Measurements from ENCODE around the gene ITFG2.

ITFG2 gene

GRCh38 chr12:2795291-2796186 lies 16.9 kb upstream of the ITFG2 start:
- peak; percentile 62 for DNase-seq (ENCODE audit: low read depth)

DNA sequence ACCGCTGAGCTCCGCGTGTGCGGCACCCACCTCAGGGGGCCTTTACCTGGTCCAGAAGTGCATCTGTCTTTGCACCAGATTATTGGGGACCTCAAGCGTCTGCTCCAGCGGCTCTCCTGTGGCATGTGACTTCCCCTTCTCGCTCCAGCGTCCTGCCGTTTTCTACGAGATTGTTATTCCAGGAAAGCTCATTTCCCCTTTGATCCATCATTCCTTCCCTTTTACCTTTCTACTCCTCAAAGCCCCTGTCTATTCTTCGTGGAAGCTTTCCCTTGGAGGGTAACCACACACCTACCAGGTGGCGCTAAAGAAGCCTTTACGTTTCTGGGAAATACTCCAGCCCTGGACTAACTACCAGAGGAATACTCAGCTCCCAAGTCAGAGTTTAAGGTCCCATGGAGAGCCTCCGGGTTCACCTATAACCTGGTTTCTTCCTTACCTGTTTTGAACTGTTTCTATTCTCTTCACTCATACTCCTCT lies 16.2 kb upstream of the ITFG2 start:
- DNase-seq (ENCODE audit: low read depth): no peak

GRCh38 chr12:2797721-2798418 lies 14.6 kb upstream of the ITFG2 start:
- DNase-seq (ENCODE audit: low read depth): no peak

DNA sequence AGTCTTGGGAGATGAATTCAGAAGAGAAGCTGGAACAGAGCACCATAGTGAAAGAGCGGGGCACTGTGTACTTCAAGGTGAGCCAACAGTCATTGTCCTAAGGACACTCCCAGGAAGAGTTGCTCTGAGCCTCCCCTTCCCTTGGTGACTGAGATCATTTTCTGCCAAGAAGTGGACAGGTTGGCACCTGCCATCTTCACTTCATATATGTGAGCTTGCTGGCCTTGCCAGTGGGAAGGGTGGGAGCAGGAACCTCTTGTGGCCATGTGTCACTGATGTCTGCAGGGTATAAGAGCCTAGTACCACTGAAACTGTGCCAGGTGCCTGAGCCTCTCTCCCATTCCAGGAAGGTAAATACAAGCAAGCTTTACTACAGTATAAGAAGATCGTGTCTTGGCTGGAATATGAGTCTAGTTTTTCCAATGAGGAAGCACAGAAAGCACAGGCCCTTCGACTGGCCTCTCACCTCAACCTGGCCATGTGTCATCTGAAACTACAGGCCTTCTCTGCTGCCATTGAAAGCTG lies 12.4 kb upstream of the ITFG2 start:
- DNase-seq (ENCODE audit: low read depth): no peak

DNA sequence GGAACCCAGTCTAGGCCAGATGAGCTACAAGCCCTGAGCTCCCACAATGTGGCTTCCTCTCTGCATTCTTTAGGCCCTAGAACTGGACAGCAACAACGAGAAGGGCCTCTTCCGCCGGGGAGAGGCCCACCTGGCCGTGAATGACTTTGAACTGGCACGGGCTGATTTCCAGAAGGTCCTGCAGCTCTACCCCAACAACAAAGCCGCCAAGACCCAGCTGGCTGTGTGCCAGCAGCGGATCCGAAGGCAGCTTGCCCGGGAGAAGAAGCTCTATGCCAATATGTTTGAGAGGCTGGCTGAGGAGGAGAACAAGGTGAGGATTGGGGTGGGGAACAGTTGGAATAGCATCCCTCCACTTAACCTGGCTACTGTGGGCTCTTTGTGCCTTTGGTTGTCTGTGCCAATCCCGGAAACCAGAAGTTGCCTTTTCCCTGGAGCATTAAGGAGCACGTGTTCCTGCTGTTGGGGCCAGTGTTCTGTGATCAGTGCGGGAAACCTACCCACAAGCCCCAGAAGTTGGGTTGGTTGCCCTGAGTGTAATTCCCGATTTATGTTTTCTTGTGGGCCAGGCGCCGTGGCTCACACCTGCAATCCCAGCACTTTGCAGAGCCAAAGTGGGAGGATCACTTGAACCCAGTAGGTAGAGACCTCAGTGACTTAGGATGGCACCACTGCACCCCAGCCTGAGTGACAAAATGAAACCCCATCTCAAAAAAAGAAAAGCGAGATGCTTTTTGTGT lies 11.3 kb upstream of the ITFG2 start:
- no peak for DNase-seq (ENCODE audit: low read depth)

- DNase-seq (ENCODE audit: low read depth): no peak
Measured at GRCh38 chr12:2803635-2804392, 8.7 kb upstream of the ITFG2 start.

DNA sequence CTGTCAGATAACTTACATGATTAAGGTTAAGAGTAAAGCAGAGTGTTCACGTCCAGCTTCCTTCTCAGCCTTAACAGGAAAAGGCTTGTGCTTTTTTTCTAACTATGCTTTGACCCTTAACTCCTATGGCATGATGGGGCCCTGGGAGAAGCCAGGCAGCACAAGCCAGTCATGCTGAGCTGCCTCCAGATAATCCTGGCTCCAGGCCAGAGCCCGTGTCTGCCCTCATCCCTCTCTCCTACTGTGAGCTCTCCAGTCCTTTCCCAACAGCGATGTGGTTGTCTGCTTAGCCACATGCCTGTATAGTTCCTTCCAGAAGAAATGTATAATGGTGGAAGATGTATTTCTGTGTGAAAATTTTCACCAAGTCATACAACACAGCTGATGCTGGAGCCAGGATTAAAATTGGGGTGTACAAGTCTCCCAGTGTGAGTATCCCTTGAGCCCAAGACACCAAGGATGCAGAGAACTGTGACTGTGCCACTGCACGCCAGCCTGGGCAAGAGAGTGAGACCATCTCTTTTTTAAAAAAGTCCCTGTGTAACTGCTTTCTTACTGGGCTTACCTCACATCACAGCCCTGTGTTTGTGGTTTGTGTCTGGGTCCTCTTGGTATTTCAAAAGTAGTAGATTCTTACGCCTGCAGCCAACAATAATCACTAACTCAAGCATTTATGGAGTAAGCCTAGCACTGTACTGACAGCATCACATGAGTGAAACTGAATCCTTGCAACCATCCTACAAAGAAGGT lies 7.9 kb upstream of the ITFG2 start:
- DNase-seq (ENCODE audit: low read depth): no peak

DNA sequence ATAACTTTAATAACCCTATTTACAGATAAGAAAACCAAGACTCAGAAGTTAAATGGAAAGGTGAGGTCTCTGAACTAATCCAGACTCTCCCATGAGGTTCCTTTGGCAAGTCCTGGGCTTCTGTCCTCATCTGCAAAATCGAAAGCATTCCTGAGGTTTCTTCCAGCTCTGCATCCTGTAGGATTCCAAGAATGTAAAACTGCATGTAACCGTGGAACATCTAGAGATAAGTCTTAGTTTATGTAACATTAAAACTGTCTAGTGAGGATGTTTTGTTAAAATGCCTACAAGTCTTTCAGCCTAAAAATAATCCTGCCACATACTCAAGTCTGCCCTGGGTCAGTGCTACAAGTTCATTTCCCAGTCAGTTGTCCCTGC lies 7.3 kb upstream of the ITFG2 start:
- DNase-seq (ENCODE audit: low read depth): no peak

DNA sequence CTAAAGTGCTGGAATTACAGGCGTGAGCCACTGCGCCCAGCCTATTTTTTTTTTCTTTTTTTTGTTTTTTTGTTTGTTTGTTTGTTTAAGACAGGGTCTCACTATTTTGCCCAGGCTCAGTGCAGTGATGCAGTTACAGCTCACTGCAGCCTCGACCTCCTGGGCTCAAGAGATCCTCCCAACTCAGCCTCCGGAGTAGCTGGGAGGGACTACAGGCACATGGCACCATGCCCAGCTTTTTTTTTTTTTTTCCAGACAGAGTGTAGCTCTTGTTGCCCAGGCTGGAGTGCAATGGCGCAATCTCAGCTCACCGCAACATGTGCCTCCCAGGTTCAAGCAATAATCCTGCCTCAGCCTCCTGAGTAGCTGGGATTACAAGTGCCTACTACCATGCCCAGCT lies 5.8 kb upstream of the ITFG2 start:
- DNase-seq (ENCODE audit: low read depth): no peak

- no peak for DNase-seq (ENCODE audit: low read depth)
Measured at GRCh38 chr12:2811801-2812200, 667 bp upstream of the ITFG2 start.

DNA sequence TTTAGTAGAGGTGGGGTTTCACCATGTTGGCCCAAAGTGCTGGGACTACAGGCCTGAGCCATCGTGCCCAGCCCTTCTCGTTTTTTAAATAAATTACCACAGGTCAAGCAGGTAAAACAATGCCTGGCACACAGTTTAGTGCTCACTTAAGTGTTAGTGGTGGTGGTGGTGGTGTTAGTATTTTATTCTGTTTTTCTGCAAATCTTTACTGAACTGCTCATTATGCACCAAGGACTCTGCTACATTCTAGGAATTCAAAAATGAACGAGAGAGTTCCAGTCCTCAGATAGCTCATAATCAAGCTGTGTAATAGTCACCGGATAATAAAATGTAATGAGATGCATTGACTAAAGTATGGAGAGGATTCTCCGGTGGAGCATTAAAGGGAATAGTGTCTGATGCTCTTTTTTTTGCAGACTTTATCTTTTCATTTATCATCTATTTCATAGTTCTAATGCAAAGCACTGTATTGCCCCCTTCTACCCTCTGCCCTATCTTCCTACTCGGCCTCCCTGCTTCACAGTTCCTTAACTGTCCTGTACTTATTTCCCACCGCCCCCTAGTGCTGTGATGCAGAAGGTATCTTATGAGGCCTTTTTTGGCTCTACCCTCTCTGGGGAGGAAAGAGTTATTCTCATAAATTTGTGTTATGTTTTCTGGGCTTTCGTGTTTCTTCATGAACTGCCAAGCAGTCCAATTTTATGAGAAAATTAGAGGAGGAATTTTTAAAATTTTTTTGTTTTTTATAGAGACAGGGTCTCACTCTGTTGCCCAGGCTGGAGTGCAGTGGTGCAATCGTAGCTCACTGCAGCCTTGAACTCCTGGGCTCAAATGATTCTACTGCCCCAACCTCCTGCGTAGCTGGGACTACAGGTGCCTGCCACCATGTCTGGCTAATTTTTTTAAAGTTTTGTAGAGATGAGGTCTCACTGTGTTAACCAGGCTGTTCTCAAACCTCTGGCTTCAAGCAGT lies 1.0 kb downstream of the ITFG2 start:
- DNase-seq (ENCODE audit: low read depth): peak; percentile 28

DNA sequence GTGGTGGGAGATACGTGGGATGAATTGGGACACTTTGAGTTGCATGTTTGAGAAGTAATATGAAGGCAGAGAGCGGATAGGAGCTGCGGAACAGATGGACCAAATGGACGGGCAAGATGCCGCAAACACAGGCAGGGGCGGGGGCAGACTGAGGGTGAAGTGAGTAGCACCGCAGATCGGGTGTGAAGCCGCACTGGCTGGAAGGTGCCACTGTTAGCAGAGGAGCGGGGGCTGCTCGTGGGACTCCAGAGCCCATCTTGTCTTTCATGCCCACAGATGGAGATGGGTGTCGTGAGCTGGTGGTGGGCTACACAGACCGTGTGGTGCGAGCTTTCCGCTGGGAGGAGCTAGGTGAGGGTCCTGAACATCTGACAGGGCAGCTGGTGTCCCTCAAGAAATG lies 7.3 kb downstream of the ITFG2 start:
- DNase-seq (ENCODE audit: low read depth): no peak

DNA sequence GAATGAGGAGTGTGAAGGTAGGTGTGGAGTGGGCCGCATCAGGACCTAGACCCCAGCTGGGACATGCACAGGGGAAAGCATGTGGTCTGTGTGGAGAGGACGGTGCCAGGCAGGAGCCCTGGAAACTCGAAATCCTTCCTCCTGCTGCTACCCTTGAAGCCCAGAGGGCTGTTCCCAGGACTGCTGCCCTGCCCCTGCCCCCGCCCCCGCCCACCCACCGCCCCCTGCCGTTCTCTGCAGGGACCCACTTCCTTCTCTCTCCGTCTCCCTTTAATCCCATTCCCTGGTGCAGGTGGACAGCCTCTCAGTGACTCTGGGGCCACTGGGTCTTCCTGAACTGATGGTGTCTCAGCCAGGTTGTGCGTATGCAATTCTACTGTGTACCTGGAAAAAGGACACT lies 8.0 kb downstream of the ITFG2 start:
- no peak for DNase-seq (ENCODE audit: low read depth)

GRCh38 chr12:2823483-2823882 lies 11.0 kb downstream of the ITFG2 start:
- DNase-seq (ENCODE audit: low read depth): no peak

- no peak for DNase-seq (ENCODE audit: low read depth)
Measured at GRCh38 chr12:2824541-2824940, 12.1 kb downstream of the ITFG2 start.

DNA sequence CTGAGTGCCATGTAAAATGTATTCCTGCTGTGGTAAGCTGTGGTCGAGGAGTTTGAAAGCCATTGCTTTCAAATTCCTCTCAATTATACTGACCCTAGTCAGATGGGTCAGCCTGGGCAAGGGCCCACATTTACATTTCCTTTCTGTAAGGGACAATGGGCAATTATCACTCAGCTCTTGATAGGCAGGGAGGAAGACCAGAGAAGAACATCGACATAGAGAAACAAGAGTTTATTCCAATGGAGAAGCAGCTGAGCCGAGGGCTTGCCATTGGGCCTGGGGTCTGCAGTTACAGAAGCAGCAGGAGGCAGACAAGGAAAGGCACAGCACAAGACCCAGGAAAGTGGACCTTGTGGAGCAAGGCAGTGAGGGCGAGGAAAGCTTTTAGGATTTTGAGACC lies 12.7 kb downstream of the ITFG2 start:
- no peak for DNase-seq (ENCODE audit: low read depth)

DNA sequence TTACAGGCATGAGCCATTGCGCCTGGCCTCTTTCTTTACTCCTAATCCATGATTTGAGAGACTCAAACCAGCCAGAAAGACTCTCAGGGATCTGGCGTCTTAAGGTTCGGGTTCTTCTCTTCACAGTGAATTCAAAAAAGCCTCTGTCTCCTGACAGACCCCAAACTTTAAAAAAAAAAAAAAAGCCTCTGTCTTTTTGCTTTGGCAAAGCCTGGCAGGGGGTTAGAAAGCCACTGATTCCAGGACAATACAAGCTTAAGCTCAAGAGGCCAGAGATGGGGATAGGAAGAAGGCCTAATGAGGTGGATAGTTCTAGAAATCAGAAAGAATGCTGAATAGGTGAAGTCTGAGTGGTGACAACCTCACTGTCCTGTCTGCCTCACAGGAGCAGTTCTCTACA lies 13.6 kb downstream of the ITFG2 start:
- DNase-seq (ENCODE audit: low read depth): no peak

DNA sequence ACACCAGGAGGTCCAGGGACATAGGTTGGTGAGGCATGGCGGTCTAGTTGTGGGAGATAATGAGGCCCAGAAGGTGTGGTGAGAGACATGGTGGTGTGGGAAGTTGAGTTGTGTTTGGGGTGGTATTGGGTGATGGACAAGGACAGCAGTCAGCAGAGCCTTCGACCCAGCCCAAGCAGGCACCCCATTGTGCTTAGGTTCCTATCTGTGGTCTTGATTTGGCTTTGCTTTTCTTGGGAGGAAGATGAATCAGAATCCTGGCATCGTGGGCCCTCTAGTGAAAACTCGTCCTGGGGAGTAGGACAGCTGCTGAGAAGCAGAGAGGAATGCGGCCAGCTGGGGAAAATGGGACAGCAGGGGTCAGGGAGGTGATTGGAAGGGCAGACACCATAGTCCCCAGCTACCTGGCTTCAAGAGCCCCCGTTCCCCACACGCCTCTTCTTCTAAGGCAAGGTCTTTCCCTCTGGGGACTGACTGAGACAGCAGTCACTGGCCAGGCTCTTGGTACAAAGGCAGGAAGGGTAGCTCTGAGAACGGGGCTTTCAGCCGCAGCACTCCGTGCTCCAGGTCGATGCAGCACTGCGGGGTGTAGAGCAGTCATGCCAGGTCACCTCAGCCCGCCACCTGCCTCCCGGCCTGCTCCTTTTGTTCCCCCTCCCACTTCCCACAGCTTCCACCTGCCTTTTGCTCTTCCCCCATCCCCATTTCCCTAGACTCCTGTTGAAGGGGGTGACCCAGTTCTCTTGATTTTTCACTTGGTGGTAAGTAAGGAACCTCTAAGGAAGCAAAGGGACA lies 14.4 kb downstream of the ITFG2 start:
- no peak for DNase-seq (ENCODE audit: low read depth)

GRCh38 chr12:2829275-2829674 lies 16.8 kb downstream of the ITFG2 start:
- no peak for DNase-seq (ENCODE audit: low read depth)
